WI38 (cell line): Measurements from ENCODE around the gene LPCAT2.

Experiments
- H3K4me3 ChIP-seq: 2 replicates; pipeline ENCODE4 v1.5.1; 2011; ENCODE audit warnings: low read depth, mild to moderate bottlenecking, control low read depth, low read length
- TF ChIP-seq, protein P1 (sequence below): IDR thresholded peaks from 2 replicates; pipeline ENCODE4 v1.5.1; 2012; ENCODE audit warnings: low read depth, mild to moderate bottlenecking, control low read depth, low read length

LPCAT2 gene

DNA sequence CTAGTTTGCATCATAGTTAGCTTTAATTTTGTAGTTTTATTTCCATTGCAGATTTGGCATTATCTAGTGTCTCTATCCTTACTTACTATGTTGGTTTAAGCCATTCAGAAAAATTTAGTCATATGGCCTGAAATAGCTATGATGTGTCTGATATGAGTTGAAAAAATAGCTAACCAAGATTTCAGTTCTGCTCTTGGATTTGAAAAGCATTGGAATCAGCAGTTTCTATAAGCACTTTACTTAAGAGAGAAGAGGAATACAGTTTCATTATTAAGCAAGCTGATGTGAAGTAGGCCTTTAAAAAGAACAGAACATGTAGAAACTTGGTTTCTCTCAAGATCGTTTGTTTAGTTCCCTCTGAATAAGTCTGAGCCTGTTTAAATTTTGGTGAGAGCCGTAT lies 25.9 kb downstream of the LPCAT2 start:
- TF ChIP-seq, protein P1, sequence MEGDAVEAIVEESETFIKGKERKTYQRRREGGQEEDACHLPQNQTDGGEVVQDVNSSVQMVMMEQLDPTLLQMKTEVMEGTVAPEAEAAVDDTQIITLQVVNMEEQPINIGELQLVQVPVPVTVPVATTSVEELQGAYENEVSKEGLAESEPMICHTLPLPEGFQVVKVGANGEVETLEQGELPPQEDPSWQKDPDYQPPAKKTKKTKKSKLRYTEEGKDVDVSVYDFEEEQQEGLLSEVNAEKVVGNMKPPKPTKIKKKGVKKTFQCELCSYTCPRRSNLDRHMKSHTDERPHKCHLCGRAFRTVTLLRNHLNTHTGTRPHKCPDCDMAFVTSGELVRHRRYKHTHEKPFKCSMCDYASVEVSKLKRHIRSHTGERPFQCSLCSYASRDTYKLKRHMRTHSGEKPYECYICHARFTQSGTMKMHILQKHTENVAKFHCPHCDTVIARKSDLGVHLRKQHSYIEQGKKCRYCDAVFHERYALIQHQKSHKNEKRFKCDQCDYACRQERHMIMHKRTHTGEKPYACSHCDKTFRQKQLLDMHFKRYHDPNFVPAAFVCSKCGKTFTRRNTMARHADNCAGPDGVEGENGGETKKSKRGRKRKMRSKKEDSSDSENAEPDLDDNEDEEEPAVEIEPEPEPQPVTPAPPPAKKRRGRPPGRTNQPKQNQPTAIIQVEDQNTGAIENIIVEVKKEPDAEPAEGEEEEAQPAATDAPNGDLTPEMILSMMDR, result no peak
- no peak overlapping the region for H3K4me3 ChIP-seq

DNA sequence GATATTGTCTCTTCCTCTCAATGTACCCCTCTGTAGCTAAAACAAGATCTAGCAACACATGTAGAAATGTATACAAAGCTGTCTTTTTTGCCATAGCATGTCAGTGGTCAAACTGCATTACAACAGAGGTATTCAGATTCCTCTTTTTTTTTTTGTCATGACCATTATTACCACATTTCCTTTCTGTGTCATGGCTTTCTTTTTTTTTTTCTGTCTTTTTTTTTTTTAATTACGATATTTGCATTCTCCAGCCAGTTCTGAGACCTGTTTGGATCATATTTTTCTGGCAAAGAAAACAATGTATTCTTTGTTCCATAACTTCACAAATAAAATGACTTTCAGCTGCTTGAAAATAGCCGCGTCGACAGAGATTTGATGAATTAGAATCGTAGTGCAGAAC lies 30.2 kb downstream of the LPCAT2 start:
- H3K4me3 ChIP-seq, result no peak overlapping the region
- TF ChIP-seq, protein P1, result no peak

DNA sequence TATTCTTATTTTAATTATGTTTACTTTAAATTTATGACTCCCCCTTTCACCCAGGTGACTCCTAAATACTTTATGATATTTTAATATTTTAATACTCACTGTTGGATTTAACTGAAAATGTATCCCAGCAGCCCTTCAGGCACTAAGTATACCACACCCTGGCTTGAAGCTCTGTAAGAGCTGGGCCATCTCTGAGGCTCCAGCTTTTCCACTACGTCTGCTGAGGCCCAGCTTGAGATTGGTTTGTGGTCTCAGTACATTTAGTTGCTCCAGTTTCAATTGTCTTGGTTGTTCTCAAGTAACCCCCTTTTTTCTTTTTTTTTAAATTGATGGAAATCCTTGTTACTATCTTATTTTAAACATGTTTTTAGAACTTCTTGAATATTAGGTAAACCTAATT lies 30.6 kb downstream of the LPCAT2 start:
- H3K4me3 ChIP-seq, result no peak overlapping the region
- TF ChIP-seq, protein P1, result no peak

DNA sequence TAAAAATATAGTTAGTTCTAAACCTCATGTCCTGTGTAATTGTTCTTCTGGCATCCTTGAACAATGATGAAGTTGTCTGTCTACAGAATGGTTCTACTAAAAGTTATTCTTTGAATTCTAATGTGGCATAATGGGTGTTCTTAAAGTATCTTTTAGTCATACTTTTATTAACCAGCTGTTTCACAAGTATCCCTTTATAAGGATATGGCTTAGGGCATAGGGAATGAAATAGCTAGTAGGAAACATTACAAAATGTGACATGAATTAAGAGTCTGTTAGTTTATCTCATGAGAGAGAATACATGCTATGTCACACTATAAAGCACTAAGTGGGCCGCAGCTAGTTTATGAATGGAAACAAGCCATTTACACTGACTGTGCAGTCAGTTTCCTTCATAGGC lies 31.3 kb downstream of the LPCAT2 start:
- no peak overlapping the region for H3K4me3 ChIP-seq
- TF ChIP-seq, protein P1, result no peak

DNA sequence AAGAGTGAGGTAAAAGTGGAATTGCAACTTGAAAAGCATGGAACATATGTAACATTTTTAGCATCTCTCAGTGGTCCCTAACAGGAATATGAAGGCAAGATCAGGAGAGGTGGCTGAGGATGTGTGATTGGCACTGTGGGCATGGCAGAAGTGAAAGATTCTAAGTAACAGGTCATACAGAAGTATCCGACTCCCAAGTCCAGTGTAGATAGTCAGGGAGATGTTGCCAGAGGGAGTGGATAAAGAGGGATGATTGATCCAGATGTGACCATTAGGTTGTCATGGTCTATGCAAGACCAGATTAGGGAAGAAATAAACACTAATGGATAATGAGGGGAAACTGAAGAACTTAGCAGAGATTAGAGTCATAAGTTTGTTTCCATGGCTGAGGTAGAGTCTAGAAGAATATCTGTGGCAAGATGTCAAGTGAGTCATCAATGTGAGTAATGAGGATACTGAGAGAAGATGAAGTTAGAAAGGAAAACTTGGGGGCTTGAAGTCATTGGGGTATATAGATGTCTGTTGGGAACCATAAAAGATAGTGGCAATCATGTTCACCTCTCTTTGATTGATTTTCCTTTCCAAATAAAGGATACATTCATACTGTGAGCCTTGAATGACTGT lies 33.7 kb downstream of the LPCAT2 start:
- H3K4me3 ChIP-seq, result no peak overlapping the region
- TF ChIP-seq, protein P1, result no peak

DNA sequence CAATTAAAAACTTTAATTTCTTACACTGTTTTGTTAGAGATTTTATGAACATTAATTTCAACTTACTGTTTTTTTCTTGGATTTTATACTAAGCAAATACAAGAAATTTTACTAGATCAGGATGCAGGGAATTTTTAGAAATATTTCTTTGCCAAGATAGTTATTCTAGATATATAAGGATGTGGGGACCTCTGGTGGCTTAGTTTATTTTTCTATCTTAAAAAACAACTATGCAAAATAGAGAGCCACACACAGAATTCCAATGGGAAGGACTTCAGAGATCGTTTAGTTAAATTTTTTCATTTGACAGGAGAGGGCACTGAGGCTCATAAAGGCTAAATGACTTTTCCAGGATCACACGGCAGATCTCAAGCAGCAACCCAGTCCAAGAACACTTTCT lies 34.6 kb downstream of the LPCAT2 start:
- H3K4me3 ChIP-seq, result no peak overlapping the region
- TF ChIP-seq, protein P1, result no peak

DNA sequence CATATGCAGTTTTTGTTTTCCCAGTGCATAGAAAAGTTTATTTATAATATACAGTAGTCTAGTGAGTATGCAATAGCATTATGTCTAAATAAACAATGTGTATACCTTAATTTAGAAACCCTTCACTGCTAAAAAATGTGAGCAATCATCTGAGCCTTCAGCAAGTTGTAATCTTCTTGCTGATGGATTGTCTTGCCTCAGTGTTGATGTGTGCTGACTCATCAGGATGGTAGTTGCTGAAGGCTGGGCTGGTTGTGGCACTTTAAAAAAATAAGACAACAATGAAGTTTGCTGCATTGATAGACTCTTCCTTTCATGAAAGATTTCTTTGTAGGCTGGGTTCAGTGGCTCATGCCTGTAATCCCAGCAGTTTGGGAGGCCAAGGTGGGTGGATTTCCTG lies 43.7 kb downstream of the LPCAT2 start:
- H3K4me3 ChIP-seq, result no peak overlapping the region
- TF ChIP-seq, protein P1, result no peak
